HCT116 (cell line): ENCODE data around the gene MCRS1. TPM values are rescaled to one million over a fixed set of nuclear protein-coding genes. Genes with fewer than 3 reads are reported as not detected.

ENCODE experiments used
- ATAC-seq: fragments of 200-7000 bp; cut with Tn5 transposase; 2 replicates; pipeline ENCODE4 v1.9.1; 2020; ENCODE audit warnings: mild to moderate bottlenecking, moderate library complexity
- BruUV-seq: library from RNA; stranded (reverse); fragments of 400-500 nt; replicated peaks from 2 replicates; lab custom pipeline; 2021; lab: Mats Ljungman, UMichigan
- CTCF ChIA-PET: fragments of 300-600 bp; sonication (Branson Sonifier 250); formaldehyde crosslinking; loops from one replicate; lab custom pipeline; 2021; ENCODE audit warnings: antibody characterized with exemption; lab: Charles Lee
- POLR2A ChIA-PET: fragments of 300-600, 350-600 bp; sonication (Branson Sonifier 250); formaldehyde crosslinking; loops from one replicate; lab custom pipeline; 2021; ENCODE audit warnings: antibody characterized with exemption; lab: Charles Lee
- RAD21 ChIA-PET, 2 experiments: fragments of 300-600 bp; sonication (Branson Sonifier 250); formaldehyde crosslinking; loops; one replicate each; lab custom pipeline; 2023; ENCODE audit warnings: low total read pairs in 2 of 2; ENCODE audit not compliant: uncharacterized antibody in 2 of 2, unreplicated experiment in 2 of 2, low non-redundant PET in 1 of 2; lab: Charles Lee
- DNase-seq: peaks from one replicate; pipeline ENCODE4 v3.0.0-alpha.2; 2010; ENCODE audit warnings: low read depth, low spot score
- H2AFZ ChIP-seq: fragments of 200-600 bp; shearing (Covaris generic), sonication (generic); 2 replicates; pipeline ENCODE4 v1.6.1; 2017; ENCODE audit warnings: low read depth, mixed run types, mixed read lengths, antibody characterized with exemption, low read length; ENCODE audit not compliant: poor library complexity, severe bottlenecking
- H3K27ac ChIP-seq: 2 replicates; pipeline ENCODE4 v1.5.1; 2012; ENCODE audit warnings: low read depth, low read length
- H3K27me3 ChIP-seq: fragments of 200-600 bp; sonication (generic); 2 replicates; pipeline ENCODE4 v1.6.1; 2016; ENCODE audit warnings: mixed run types, low read length, mixed read lengths; ENCODE audit not compliant: insufficient read depth
- H3K36me3 ChIP-seq, 2 experiments: fragments of 200-500 bp in 1 of 2; fragments of 200-600 bp in 1 of 2; sonication (Bioruptor generic) in 1 of 2; sonication (generic) in 1 of 2; 2 replicates each; pipeline versions ENCODE4 v1.5.1 to v1.6.1; 2014 to 2016; ENCODE audit warnings: low read length in 2 of 2, inconsistent platforms in 1 of 2, mixed read lengths in 1 of 2, mixed run types in 1 of 2; ENCODE audit not compliant: insufficient read depth in 2 of 2, control insufficient read depth in 1 of 2
- H3K4me1 ChIP-seq, 2 experiments: fragments of 200-600 bp in 1 of 2; sonication (generic) in 1 of 2; 2 replicates each; pipeline versions ENCODE4 v1.5.1 to v1.6.1; 2012 to 2017; ENCODE audit warnings: low read length in 2 of 2, inconsistent platforms in 1 of 2, mild to moderate bottlenecking in 1 of 2, mixed read lengths in 1 of 2, mixed run types in 1 of 2, moderate library complexity in 1 of 2; ENCODE audit not compliant: insufficient read depth in 2 of 2, control insufficient read depth in 1 of 2
- H3K4me2 ChIP-seq: fragments of 200-600 bp; sonication (generic); 2 replicates; pipeline ENCODE4 v1.6.1; 2017; ENCODE audit warnings: mixed run types, low read length, mixed read lengths
- H3K4me3 ChIP-seq, 2 experiments: fragments of 200-600 bp in 1 of 2; sonication (generic) in 1 of 2; replicated peaks in 1 of 2; 2 replicates each; pipeline ENCODE4 v1.5.1; 2011 to 2016; ENCODE audit warnings: low read length in 2 of 2, control low read depth in 1 of 2, low read depth in 1 of 2, mild to moderate bottlenecking in 1 of 2, mixed read lengths in 1 of 2, mixed run types in 1 of 2
- H3K79me2 ChIP-seq: fragments of 200-600 bp; sonication (generic); 2 replicates; pipeline ENCODE4 v1.6.1; 2017; ENCODE audit warnings: mild to moderate bottlenecking, mixed run types, low read length, moderate library complexity, mixed read lengths; ENCODE audit not compliant: insufficient read depth
- H3K9ac ChIP-seq: fragments of 200-600 bp; sonication (generic); 2 replicates; pipeline ENCODE4 v1.6.1; 2016; ENCODE audit warnings: low read length, mixed read lengths
- H3K9me2 ChIP-seq: fragments of 200-600 bp; sonication (generic), shearing (Covaris generic); 2 replicates; pipeline ENCODE4 v1.6.1; 2017; ENCODE audit warnings: mixed run types, mild to moderate bottlenecking, moderate library complexity; ENCODE audit not compliant: insufficient read depth
- H3K9me3 ChIP-seq, 2 experiments: fragments of 200-500 bp in 1 of 2; fragments of 200-600 bp in 1 of 2; sonication (Bioruptor generic) in 1 of 2; sonication (generic) in 1 of 2; 2 replicates each; pipeline ENCODE4 v1.6.1; 2014 to 2017; ENCODE audit warnings: low read length in 2 of 2, mixed read lengths in 2 of 2, inconsistent platforms in 1 of 2, low read depth in 1 of 2, mild to moderate bottlenecking in 1 of 2, mixed run types in 1 of 2, moderate library complexity in 1 of 2; ENCODE audit not compliant: control insufficient read depth in 1 of 2, insufficient read depth in 1 of 2
- H4K20me1 ChIP-seq: fragments of 200-600 bp; sonication (generic), shearing (Covaris generic); 2 replicates; pipeline ENCODE4 v1.6.1; 2017; ENCODE audit warnings: mixed run types, mild to moderate bottlenecking, moderate library complexity; ENCODE audit not compliant: insufficient read depth
- CBX3 ChIP-seq: IDR thresholded peaks from 2 replicates; pipeline ENCODE4 v1.6.1; 2012; ENCODE audit warnings: low read depth
- CEBPB ChIP-seq: IDR thresholded peaks from 2 replicates; pipeline ENCODE4 v1.6.1; 2012; ENCODE audit warnings: low read depth
- CTCF ChIP-seq, 3 experiments: fragments of 200-600 bp in 1 of 3; sonication (generic) in 1 of 3; IDR thresholded peaks in 2 of 3; conservative IDR thresholded peaks in 1 of 3; 2 replicates each; pipeline ENCODE4 v1.5.1; 2012 to 2017; ENCODE audit warnings: low read depth in 2 of 3, low read length in 2 of 3, antibody characterized with exemption in 1 of 3, borderline replicate concordance in 1 of 3, control low read depth in 1 of 3, mild to moderate bottlenecking in 1 of 3, mixed read lengths in 1 of 3, mixed run types in 1 of 3, moderate library complexity in 1 of 3; ENCODE audit not compliant: insufficient read depth in 1 of 3
- EGR1 ChIP-seq: IDR thresholded peaks from 2 replicates; pipeline ENCODE4 v1.6.1; 2012; ENCODE audit warnings: low read depth
- ELF1 ChIP-seq: IDR thresholded peaks from 2 replicates; pipeline ENCODE4 v1.6.1; 2012; ENCODE audit warnings: low read depth, borderline replicate concordance
- EZH2 ChIP-seq: fragments of 200-600 bp; sonication (generic); IDR thresholded peaks from 2 replicates; pipeline ENCODE4 v1.6.1; 2017; ENCODE audit warnings: antibody characterized with exemption, mixed run types
- EZH2phosphoT487 ChIP-seq: fragments of 200-600 bp; IDR thresholded peaks from 2 replicates; pipeline ENCODE4 v1.6.1; 2018; ENCODE audit warnings: antibody characterized with exemption, borderline replicate concordance
- FOSL1 ChIP-seq: IDR thresholded peaks from 2 replicates; pipeline ENCODE4 v1.6.1; 2012; ENCODE audit warnings: low read depth
- POLR2A ChIP-seq: IDR thresholded peaks from 2 replicates; pipeline ENCODE4 v1.7.0; 2011; ENCODE audit warnings: borderline replicate concordance; ENCODE audit not compliant: insufficient read depth, insufficient read length; ENCODE audit errors: extremely low read depth
- RAD21 ChIP-seq: IDR thresholded peaks from 2 replicates; pipeline ENCODE4 v1.6.1; 2012; ENCODE audit warnings: low read depth, mild to moderate bottlenecking
- REST ChIP-seq: IDR thresholded peaks from 2 replicates; pipeline ENCODE4 v1.6.1; 2012; ENCODE audit warnings: low read depth
- SRF ChIP-seq: IDR thresholded peaks from 2 replicates; pipeline ENCODE4 v1.6.1; 2012; ENCODE audit warnings: low read depth
- YY1 ChIP-seq: IDR thresholded peaks from 2 replicates; pipeline ENCODE4 v1.6.1; 2011; ENCODE audit warnings: low read length, low read depth, moderate library complexity, mild to moderate bottlenecking; ENCODE audit not compliant: insufficient replicate concordance; ENCODE audit errors: extremely low read depth
- ZFX ChIP-seq: fragments of 450-650 bp; IDR thresholded peaks from 2 replicates; pipeline ENCODE4 v1.6.1; 2017
- ZNF274 ChIP-seq: fragments of 200-500 bp; sonication (Bioruptor generic); IDR thresholded peaks from 2 replicates; pipeline ENCODE4 v1.6.1; 2014; ENCODE audit warnings: mild to moderate bottlenecking, low read depth, low read length, inconsistent platforms
- intact Hi-C: fragments of 100-400 bp; cut with micrococcal nuclease; formaldehyde crosslinking; loops from 2 replicates; pipeline ENCODE4 v1.10.0; 2022
- total RNA-seq: library from RNA; stranded (reverse); gene quantifications from one replicate; pipeline ENCODE4 v1.2.1, GENCODE V29; 2021; ENCODE audit not compliant: unreplicated experiment

The MCRS1 gene
- total RNA-seq, 1 experiment from 2014 or later, result 91.9 TPM

DNA sequence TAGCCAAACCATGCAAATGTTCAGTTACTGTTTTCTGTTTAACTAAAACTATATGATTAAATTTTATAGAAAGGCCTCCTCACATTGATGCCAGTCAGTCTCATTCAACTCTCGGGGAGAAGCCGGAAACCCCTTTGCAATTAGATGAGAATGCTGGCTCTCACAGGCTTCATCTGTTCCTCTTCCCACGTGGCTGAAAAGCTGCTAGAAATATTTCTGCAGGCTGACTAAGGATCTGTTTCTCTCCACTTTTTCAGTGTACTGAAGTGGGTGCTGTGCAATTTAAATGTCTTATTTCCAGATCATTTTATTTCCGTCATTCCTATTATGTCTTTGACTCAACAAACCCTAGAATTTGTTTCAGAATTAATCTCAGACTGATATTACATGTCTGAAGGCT lies 46.6 kb downstream of the MCRS1 start:
- Histone ChIP-seq H3K4me3 (no peak overlapping the region), H3K27me3 (no peaks in the 10 kb centered on the region), H3K9ac (no peak overlapping the region), H4K20me1 (no peaks in the 10 kb centered on the region), H3K9me3 (no peaks in the 10 kb centered on the region), H2AFZ (no peak overlapping the region), H3K79me2 (no peaks in the 10 kb centered on the region), H3K4me2 (no peak overlapping the region), H3K4me1 (peaks cover 28 to 36% of the 10 kb centered on the region in 2 experiments), H3K36me3 (peaks cover 36 to 38% of the 10 kb centered on the region in 2 experiments), H3K9me2 (no peaks in the 10 kb centered on the region), H3K27ac (no peak overlapping the region)
- intact Hi-C loops, result no loop called here
- no TSS peak for BruUV-seq
- CTCF ChIA-PET, result interaction anchor here (0.9 kb wide), 1 partner anchor 190 kb away, joined by 3 read pairs; no protein-coding TSS in a partner anchor
- ATAC-seq (no peak), DNase-seq (no peak)
- RAD21 ChIA-PET, result no interaction called here
- POLR2A ChIA-PET, result no interaction called here
- TF ChIP-seq ELF1, result no peak
- no peak for TF ChIP-seq RAD21
- no peak for TF ChIP-seq FOSL1
- TF ChIP-seq YY1, result no peak
- TF ChIP-seq CTCF (IDR thresholded peaks at IDR 0.05 in 2 of 3, conservative IDR thresholded peaks at IDR 0.05 in 1 of 3; ENCODE audit: borderline replicate concordance in 1 of 3, insufficient read depth in 1 of 3, low read depth in 2 of 3, low read length in 2 of 3), result no peak
- no peak for TF ChIP-seq REST
- TF ChIP-seq CBX3, result no peak
- TF ChIP-seq EGR1, result no peak
- no peak for TF ChIP-seq EZH2phosphoT487
- no peak for TF ChIP-seq EZH2
- no peak for TF ChIP-seq POLR2A
- TF ChIP-seq ZFX, result no peak
- no peak for TF ChIP-seq SRF
- TF ChIP-seq CEBPB, result no peak
- TF ChIP-seq ZNF274, result no peak
